WERI-Rb-1 (cell line): ENCODE data around the gene CDC45.

Experiments
- DNase-seq: peaks from one replicate; pipeline ENCODE4 v3.0.0-alpha.2; 2020
- H3K27ac ChIP-seq: fragments of 250-450 bp; sonication (Bioruptor Pico); 2 replicates; pipeline ENCODE4 v1.5.1; 2020; ENCODE audit warnings: mild to moderate bottlenecking, moderate library complexity
- H3K27me3 ChIP-seq: fragments of 250-450 bp; sonication (Bioruptor Pico); 2 replicates; pipeline ENCODE4 v1.5.1; 2021; ENCODE audit warnings: mild to moderate bottlenecking, low read depth, moderate library complexity; ENCODE audit not compliant: insufficient read depth, severe bottlenecking
- H3K36me3 ChIP-seq: fragments of 250-450 bp; sonication (Bioruptor Pico); 2 replicates; pipeline ENCODE4 v1.5.1; 2020; ENCODE audit warnings: mild to moderate bottlenecking, moderate library complexity
- H3K4me3 ChIP-seq: 2 replicates; pipeline ENCODE4 v1.5.1; 2011; ENCODE audit warnings: low read depth, mild to moderate bottlenecking, control low read depth, low read length
- H3K9me3 ChIP-seq: fragments of 250-450 bp; sonication (Bioruptor Pico); 2 replicates; pipeline ENCODE4 v1.5.1; 2021; ENCODE audit warnings: mild to moderate bottlenecking, moderate library complexity; ENCODE audit not compliant: severe bottlenecking
- TF ChIP-seq, protein P1 (sequence below): IDR thresholded peaks from 2 replicates; pipeline ENCODE4 v1.5.1; 2011; ENCODE audit warnings: low read depth, mild to moderate bottlenecking, control low read depth, inconsistent platforms, low read length

CDC45 gene, protein sequence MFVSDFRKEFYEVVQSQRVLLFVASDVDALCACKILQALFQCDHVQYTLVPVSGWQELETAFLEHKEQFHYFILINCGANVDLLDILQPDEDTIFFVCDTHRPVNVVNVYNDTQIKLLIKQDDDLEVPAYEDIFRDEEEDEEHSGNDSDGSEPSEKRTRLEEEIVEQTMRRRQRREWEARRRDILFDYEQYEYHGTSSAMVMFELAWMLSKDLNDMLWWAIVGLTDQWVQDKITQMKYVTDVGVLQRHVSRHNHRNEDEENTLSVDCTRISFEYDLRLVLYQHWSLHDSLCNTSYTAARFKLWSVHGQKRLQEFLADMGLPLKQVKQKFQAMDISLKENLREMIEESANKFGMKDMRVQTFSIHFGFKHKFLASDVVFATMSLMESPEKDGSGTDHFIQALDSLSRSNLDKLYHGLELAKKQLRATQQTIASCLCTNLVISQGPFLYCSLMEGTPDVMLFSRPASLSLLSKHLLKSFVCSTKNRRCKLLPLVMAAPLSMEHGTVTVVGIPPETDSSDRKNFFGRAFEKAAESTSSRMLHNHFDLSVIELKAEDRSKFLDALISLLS

GRCh38 chr22:19479355-19480172 lies at the start of gene CDC45:
TSS of gene CDC45 (plus strand) at chr22:19479920. CDS start at chr22:19479969, 49 bp downstream.
- Histone ChIP-seq H3K9me3 (no peaks in the 10 kb centered on the region), H3K27me3 (no peaks in the 10 kb centered on the region), H3K27ac (peak within 1 kb of the TSS; percentile 98), H3K36me3 (peaks cover 45% of the 10 kb centered on the region), H3K4me3 (peak within 1 kb of the TSS; percentile 80)
- TF ChIP-seq, protein P1, sequence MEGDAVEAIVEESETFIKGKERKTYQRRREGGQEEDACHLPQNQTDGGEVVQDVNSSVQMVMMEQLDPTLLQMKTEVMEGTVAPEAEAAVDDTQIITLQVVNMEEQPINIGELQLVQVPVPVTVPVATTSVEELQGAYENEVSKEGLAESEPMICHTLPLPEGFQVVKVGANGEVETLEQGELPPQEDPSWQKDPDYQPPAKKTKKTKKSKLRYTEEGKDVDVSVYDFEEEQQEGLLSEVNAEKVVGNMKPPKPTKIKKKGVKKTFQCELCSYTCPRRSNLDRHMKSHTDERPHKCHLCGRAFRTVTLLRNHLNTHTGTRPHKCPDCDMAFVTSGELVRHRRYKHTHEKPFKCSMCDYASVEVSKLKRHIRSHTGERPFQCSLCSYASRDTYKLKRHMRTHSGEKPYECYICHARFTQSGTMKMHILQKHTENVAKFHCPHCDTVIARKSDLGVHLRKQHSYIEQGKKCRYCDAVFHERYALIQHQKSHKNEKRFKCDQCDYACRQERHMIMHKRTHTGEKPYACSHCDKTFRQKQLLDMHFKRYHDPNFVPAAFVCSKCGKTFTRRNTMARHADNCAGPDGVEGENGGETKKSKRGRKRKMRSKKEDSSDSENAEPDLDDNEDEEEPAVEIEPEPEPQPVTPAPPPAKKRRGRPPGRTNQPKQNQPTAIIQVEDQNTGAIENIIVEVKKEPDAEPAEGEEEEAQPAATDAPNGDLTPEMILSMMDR: no peak
- DNase-seq: peak; percentile 96

GRCh38 chr22:19429950-19430889 lies 49.5 kb upstream of the CDC45 start:
- peak overlapping the region; percentile 80 for H3K4me3 ChIP-seq
- no peaks in the 10 kb centered on the region for H3K9me3 ChIP-seq
- no peak for DNase-seq
- TF ChIP-seq, protein P1: no peak
- peaks cover 23% of the 10 kb centered on the region for H3K36me3 ChIP-seq
- H3K27ac ChIP-seq: peak overlapping the region; percentile 85
- H3K27me3 ChIP-seq: no peaks in the 10 kb centered on the region

- Histone ChIP-seq H3K27me3 (no peaks in the 10 kb centered on the region), H3K9me3 (no peaks in the 10 kb centered on the region), H3K4me3 (peak overlapping the region; percentile 80), H3K36me3 (peaks cover 31% of the 10 kb centered on the region), H3K27ac (peak overlapping the region; percentile 85)
- peak; percentile 27 for DNase-seq
- TF ChIP-seq, protein P1: peak; percentile 28
Measured at GRCh38 chr22:19430890-19431541, 48.7 kb upstream of the CDC45 start.

DNA sequence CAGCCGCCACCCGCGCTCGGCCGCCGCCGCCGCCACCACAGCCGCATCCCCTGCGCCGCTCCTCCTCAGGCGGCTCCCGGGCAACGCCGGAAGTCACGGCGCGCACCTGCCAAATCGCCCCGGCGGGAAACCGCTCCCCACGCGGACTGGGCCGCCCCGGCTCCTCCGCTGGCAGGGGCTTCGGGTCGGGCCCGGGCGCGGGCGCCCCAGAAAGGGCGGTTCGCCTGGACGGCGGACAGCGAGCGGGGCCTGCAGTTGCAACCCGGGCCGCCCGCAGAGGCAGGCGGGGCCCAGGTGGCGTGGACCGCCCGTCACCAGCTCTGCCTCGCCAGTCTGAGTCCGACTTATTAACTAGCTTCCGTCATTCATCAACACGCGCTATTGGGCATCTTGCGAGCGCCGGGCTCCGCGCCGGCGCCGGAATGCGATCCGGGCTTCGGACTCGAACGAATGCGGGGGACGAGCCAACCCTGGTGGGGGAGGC lies 48.0 kb upstream of the CDC45 start, which contains the start of gene HIRA:
HIRA (minus strand) TSS at position 85 of the 484 bp plus-strand sequence. CDS start 257 bp downstream, outside the sequence.
- Histone ChIP-seq H3K4me3 (peak within 1 kb of the TSS; percentile 84), H3K9me3 (no peaks in the 10 kb centered on the region), H3K36me3 (peaks cover 38% of the 10 kb centered on the region), H3K27ac (peak within 1 kb of the TSS; percentile 91), H3K27me3 (no peaks in the 10 kb centered on the region)
- TF ChIP-seq, protein P1: no peak
- DNase-seq: peak; percentile 76
